B cell (primary cell): ENCODE measurements around the gene ATG13. TPM values are rescaled to one million over a fixed set of nuclear protein-coding genes. Genes with fewer than 3 reads are reported as not detected.

Source experiments
- ATAC-seq: fragments of 200-7000 bp; cut with Tn5 transposase; one replicate; pipeline ENCODE4 v1.10.0; 2021; ENCODE audit warnings: low read depth, mild to moderate bottlenecking, moderate number of reproducible peaks, moderate library complexity
- CTCF ChIA-PET: fragments of 350-600 bp; sonication (Branson Sonifier 250); formaldehyde crosslinking; loops from one replicate; lab custom pipeline; 2021; ENCODE audit warnings: antibody characterized with exemption, inconsistent platforms; lab: Charles Lee
- POLR2A ChIA-PET: fragments of 350-600 bp; sonication (Branson Sonifier 250); formaldehyde crosslinking; loops from one replicate; lab custom pipeline; 2021; ENCODE audit warnings: antibody characterized with exemption; lab: Charles Lee
- DNase-seq: peaks from one replicate; pipeline ENCODE4 v3.0.0; 2013
- H2AFZ ChIP-seq: 2 replicates; pipeline ENCODE4 v1.6.1; 2012; ENCODE audit warnings: mild to moderate bottlenecking, low read depth, low read length; ENCODE audit not compliant: insufficient read depth, poor library complexity, severe bottlenecking
- H3K27ac ChIP-seq, 2 donors: 1 replicate in 1 of 2; 2 replicates in 1 of 2; pipeline ENCODE4 v1.5.1; 2012 to 2013; ENCODE audit warnings: low read length in 2 of 2, mild to moderate bottlenecking in 2 of 2, moderate library complexity in 1 of 2
- H3K27me3 ChIP-seq, 4 experiments: fragments of 200-600 bp in 1 of 4; sonication (generic) in 1 of 4; replicated peaks in 1 of 4; 1 replicate in 2 of 4; 2 replicates in 2 of 4; pipeline versions ENCODE4 v1.6.1 to v1.7.0; 2013 to 2016; ENCODE audit warnings: low read length in 3 of 4, mild to moderate bottlenecking in 2 of 4, mixed read lengths in 1 of 4, moderate library complexity in 1 of 4; ENCODE audit not compliant: insufficient read depth in 4 of 4, control insufficient read depth in 3 of 4; ENCODE audit errors: control extremely low read depth in 1 of 4
- H3K36me3 ChIP-seq, 2 experiments: replicated peaks in 1 of 2; 1 replicate in 1 of 2; 2 replicates in 1 of 2; pipeline versions ENCODE4 v1.6.1 to v1.7.1; 2013; ENCODE audit warnings: low read length in 1 of 2; ENCODE audit not compliant: insufficient read depth in 2 of 2, control insufficient read depth in 1 of 2; ENCODE audit errors: control extremely low read depth in 1 of 2, extremely low read depth in 1 of 2
- H3K4me1 ChIP-seq, 2 donors: fragments of 200-600 bp in 1 of 2; sonication (generic) in 1 of 2; 1 replicate in 1 of 2; 2 replicates in 1 of 2; pipeline versions ENCODE4 v1.5.1 to v1.6.1; 2013 to 2017; ENCODE audit warnings: low read length in 2 of 2; ENCODE audit not compliant: control insufficient read depth in 2 of 2, insufficient read depth in 2 of 2
- H3K4me2 ChIP-seq: replicated peaks from 2 replicates; pipeline ENCODE3; 2012; ENCODE audit warnings: mild to moderate bottlenecking, low read depth, low read length; ENCODE audit not compliant: poor library complexity, severe bottlenecking
- H3K4me3 ChIP-seq, 5 experiments: fragments of 200-600 bp in 1 of 5; sonication (generic) in 1 of 5; 1 replicate in 3 of 5; 2 replicates in 2 of 5; pipeline versions ENCODE4 v1.5.1 to v1.7.0; 2011 to 2016; ENCODE audit warnings: low read length in 4 of 5, mild to moderate bottlenecking in 4 of 5, low read depth in 2 of 5, control low read depth in 1 of 5, moderate library complexity in 1 of 5; ENCODE audit not compliant: insufficient read depth in 1 of 5; ENCODE audit errors: control extremely low read depth in 1 of 5, extremely low read depth in 1 of 5
- H3K79me2 ChIP-seq: fragments of 200-600 bp; sonication (generic); one replicate; pipeline ENCODE4 v1.6.0; 2016; ENCODE audit warnings: low read length; ENCODE audit not compliant: control insufficient read depth, insufficient read depth
- H3K9ac ChIP-seq: fragments of 200-600 bp; sonication (generic); 2 replicates; pipeline ENCODE4 v1.6.1; 2017; ENCODE audit warnings: mild to moderate bottlenecking, low read length, moderate library complexity
- H3K9me3 ChIP-seq, 3 donors: one replicate each; pipeline versions ENCODE4 v1.6.1 to v1.7.1; 2013; ENCODE audit warnings: low read length in 2 of 3; ENCODE audit not compliant: control insufficient read depth in 2 of 3, insufficient read depth in 1 of 3; ENCODE audit errors: control extremely low read depth in 1 of 3
- H4K20me1 ChIP-seq: 2 replicates; pipeline ENCODE4 v1.6.0; 2012; ENCODE audit warnings: mild to moderate bottlenecking, low read length; ENCODE audit not compliant: insufficient read depth, control insufficient read depth, poor library complexity, severe bottlenecking
- H3K27ac Mint-ChIP-seq: one replicate; pipeline ENCODE4 v1.8.0; 2021; ENCODE audit warnings: mixed read lengths
- H3K27me3 Mint-ChIP-seq: one replicate; pipeline ENCODE4 v1.8.0; 2021; ENCODE audit warnings: mixed read lengths
- H3K4me1 Mint-ChIP-seq: one replicate; pipeline ENCODE4 v1.8.0; 2021; ENCODE audit warnings: mixed read lengths
- H3K4me3 Mint-ChIP-seq: one replicate; pipeline ENCODE4 v1.8.0; 2021; ENCODE audit warnings: mixed read lengths
- H3K9me3 Mint-ChIP-seq: one replicate; pipeline ENCODE4 v1.8.0; 2022; ENCODE audit warnings: mixed read lengths; ENCODE audit not compliant: insufficient read depth
- EZH2 ChIP-seq: IDR thresholded peaks from 2 replicates; pipeline ENCODE4 v1.6.1; 2012; ENCODE audit warnings: borderline replicate concordance, low read depth, mild to moderate bottlenecking, moderate library complexity, low read length; ENCODE audit not compliant: insufficient read depth, poor library complexity, severe bottlenecking
- WGBS: methylation state at CpG from one replicate; pipeline ENCODE4 v1.1.5; 2013; ENCODE audit warnings: missing lambda C conversion rate; ENCODE audit not compliant: insufficient coverage; 5-methylcytosine and 5-hydroxymethylcytosine counted together
- intact Hi-C: fragments of 100-400 bp; cut with micrococcal nuclease; formaldehyde crosslinking; loops from one replicate; pipeline ENCODE4 v1.10.0; 2022
- polyA plus RNA-seq: library from polyadenylated mRNA; depleted of rRNA; stranded (reverse); fragments of >200 nt; gene quantifications from 2 replicates; pipeline ENCODE4 v1.2.3, GENCODE V29; 2012
- total RNA-seq, 2 donors: library from RNA; stranded (reverse); fragments of 120-200 nt in 1 of 2; gene quantifications; 1 replicate in 1 of 2; 2 replicates in 1 of 2; pipeline versions ENCODE4 v1.2.3 to v1.2.4, GENCODE V29; 2013 to 2022
- TF ChIP-seq, protein P1 (sequence below): fragments of 200-600 bp; IDR thresholded peaks from one replicate; pipeline ENCODE4 v1.8.0; 2022; ENCODE audit warnings: antibody characterized with exemption, mild to moderate bottlenecking

ATG13 gene
- total and polyA plus RNA-seq, 2 donors (not counting 1 experiment from before 2014, with no cell fraction given): 48.5 to 88.8 TPM

DNA sequence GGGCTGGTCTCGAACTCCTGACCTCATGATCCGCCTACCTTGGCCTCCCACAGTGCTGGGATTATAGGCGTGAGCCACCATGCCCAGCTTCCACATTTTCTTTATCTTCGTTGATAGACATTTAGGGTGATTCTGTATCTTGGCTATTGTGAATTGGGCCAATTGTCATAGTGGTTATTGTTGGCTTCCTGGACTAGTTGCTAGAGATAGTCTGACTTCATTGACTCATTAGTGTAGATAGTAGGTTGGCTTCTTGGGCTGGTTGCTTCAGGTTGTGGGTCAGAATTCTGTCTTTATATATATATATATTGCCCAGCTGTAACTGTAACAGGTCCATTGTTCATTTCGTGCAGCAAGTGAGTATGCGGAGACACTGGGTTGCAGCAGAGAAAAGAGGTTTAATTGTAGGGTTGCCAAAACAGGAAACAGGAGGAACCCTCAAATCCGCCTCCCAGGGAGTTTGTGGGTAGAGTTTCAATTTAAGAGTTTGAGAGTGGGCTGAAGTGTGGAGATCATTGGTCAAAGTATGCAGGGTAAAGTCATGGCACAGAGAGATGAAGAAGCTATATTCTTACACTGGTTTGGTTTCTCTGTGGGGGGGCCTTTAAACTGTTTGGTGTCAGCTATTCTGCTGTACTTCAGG lies 22.0 kb downstream of the ATG13 start:
- Mint-ChIP-seq H3K27me3 (no peaks in the 10 kb centered on the region), H3K27ac (no peak overlapping the region), H3K9me3 (no peaks in the 10 kb centered on the region), H3K4me3 (no peak overlapping the region), H3K4me1 (peaks cover 2% of the 10 kb centered on the region)
- POLR2A ChIA-PET: no interaction called here
- Histone ChIP-seq H3K4me3 (no peak overlapping the region), H3K9me3 (peaks cover 0 to 3% (median 0%) of the 10 kb centered on the region in 3 donors), H3K4me1 (no peaks in the 10 kb centered on the region), H3K36me3 (peaks cover 0 to 44% of the 10 kb centered on the region in 2 experiments), H2AFZ (no peak overlapping the region), H3K4me2 (no peak overlapping the region), H3K9ac (no peak overlapping the region), H3K27me3 (no peaks in the 10 kb centered on the region), H3K79me2 (peaks cover 23% of the 10 kb centered on the region), H4K20me1 (peaks cover 15% of the 10 kb centered on the region), H3K27ac (no peak overlapping the region)
- DNase-seq: no peak
- 92% methylated on average over 3 of the region's 7 CpGs for WGBS
- TF ChIP-seq EZH2: no peak
- TF ChIP-seq, protein P1, sequence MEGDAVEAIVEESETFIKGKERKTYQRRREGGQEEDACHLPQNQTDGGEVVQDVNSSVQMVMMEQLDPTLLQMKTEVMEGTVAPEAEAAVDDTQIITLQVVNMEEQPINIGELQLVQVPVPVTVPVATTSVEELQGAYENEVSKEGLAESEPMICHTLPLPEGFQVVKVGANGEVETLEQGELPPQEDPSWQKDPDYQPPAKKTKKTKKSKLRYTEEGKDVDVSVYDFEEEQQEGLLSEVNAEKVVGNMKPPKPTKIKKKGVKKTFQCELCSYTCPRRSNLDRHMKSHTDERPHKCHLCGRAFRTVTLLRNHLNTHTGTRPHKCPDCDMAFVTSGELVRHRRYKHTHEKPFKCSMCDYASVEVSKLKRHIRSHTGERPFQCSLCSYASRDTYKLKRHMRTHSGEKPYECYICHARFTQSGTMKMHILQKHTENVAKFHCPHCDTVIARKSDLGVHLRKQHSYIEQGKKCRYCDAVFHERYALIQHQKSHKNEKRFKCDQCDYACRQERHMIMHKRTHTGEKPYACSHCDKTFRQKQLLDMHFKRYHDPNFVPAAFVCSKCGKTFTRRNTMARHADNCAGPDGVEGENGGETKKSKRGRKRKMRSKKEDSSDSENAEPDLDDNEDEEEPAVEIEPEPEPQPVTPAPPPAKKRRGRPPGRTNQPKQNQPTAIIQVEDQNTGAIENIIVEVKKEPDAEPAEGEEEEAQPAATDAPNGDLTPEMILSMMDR: no peak
- intact Hi-C loops: no loop called here
- CTCF ChIA-PET: no interaction called here
- no peak for ATAC-seq

DNA sequence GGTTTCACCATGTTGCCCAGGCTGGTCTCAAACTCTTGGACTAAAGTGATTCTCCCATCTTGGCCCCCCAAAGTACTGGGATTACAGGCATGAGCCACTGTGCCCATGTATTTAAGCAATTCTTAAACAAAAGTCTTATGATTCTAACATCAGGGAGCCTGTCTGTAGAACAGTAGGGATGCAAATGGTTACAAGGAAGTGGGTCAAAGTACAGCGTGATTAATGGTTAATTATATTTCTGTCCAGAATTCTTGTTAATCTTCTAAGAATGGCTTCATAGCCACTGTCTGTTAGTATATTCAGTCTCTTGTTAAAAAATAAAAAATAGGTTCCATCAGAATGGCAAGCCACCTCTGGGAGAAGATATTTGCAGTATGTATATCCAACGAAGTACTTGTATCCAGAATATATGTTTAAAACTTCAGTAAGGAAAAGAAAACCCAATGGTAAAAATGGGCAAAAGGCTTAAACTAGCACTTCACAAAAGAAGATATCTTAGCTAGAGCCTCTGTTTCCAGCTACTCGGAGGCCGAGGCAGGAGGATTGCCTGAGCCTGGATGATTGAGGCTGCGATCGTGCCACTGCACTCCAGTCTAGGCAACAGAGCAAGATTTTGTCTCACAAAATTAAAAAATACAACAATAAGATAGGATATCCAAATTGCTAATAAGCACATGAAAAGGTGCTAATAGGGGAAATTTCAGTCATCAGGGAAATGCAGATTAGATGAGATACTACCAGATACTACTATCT lies 22.9 kb downstream of the ATG13 start:
- Histone ChIP-seq H3K4me1 (no peaks in the 10 kb centered on the region), H3K36me3 (peaks cover 3 to 52% of the 10 kb centered on the region in 2 experiments), H3K9ac (no peak overlapping the region), H3K79me2 (peaks cover 19% of the 10 kb centered on the region), H3K4me3 (no peak overlapping the region), H2AFZ (no peak overlapping the region), H4K20me1 (peaks cover 15% of the 10 kb centered on the region), H3K27ac (no peak overlapping the region), H3K27me3 (no peaks in the 10 kb centered on the region), H3K9me3 (peaks cover 0 to 3% (median 0%) of the 10 kb centered on the region in 3 donors), H3K4me2 (no peak overlapping the region)
- 85% methylated on average over 4 of the region's 6 CpGs for WGBS
- H3K27ac Mint-ChIP-seq: no peak overlapping the region
- no peak overlapping the region for H3K4me3 Mint-ChIP-seq
- H3K9me3 Mint-ChIP-seq: no peaks in the 10 kb centered on the region
- POLR2A ChIA-PET: no interaction called here
- no peak for DNase-seq
- CTCF ChIA-PET: no interaction called here
- H3K4me1 Mint-ChIP-seq: peaks cover 2% of the 10 kb centered on the region
- TF ChIP-seq, protein P1: no peak
- no peak for TF ChIP-seq EZH2
- intact Hi-C loops: no loop called here
- no peak for ATAC-seq
- H3K27me3 Mint-ChIP-seq: no peaks in the 10 kb centered on the region
